MM.1S (cell line): ENCODE measurements around the gene CD34.
"Not testable (repeated sequence)": the region's sequence is repeated elsewhere in the genome, so short reads cannot be mapped to it uniquely, and the experiment has no call there.

Experiments used
- DNase-seq: peaks from one replicate; pipeline ENCODE4 v3.0.0-alpha.2; 2015
- H2AFZ ChIP-seq: fragments of 300-600 bp; sonication (generic); 2 replicates; pipeline ENCODE4 v1.6.0; 2016; ENCODE audit warnings: antibody characterized with exemption, low read length
- H3F3A ChIP-seq: fragments of 300-600 bp; sonication (generic); 2 replicates; pipeline ENCODE4 v1.6.1; 2016; ENCODE audit warnings: mild to moderate bottlenecking, antibody characterized with exemption, low read length, moderate library complexity, mixed read lengths; ENCODE audit not compliant: insufficient read depth
- H3K27ac ChIP-seq: fragments of 300-600 bp; sonication (generic); 2 replicates; pipeline ENCODE4 v1.5.1; 2016; ENCODE audit warnings: mild to moderate bottlenecking, low read length
- H3K27me3 ChIP-seq: fragments of 300-600 bp; sonication (generic); replicated peaks from 2 replicates; pipeline ENCODE4 v1.6.0; 2016; ENCODE audit warnings: low read length; ENCODE audit not compliant: insufficient read depth
- H3K36me3 ChIP-seq: fragments of 300-600 bp; sonication (generic); replicated peaks from 2 replicates; pipeline ENCODE4 v1.6.1; 2016; ENCODE audit warnings: mild to moderate bottlenecking, low read length, mixed read lengths; ENCODE audit not compliant: insufficient read depth
- H3K4me1 ChIP-seq: fragments of 300-600 bp; sonication (generic); 2 replicates; pipeline ENCODE4 v1.6.1; 2016; ENCODE audit warnings: low read length, mixed read lengths
- H3K4me2 ChIP-seq: fragments of 300-600 bp; sonication (generic); 2 replicates; pipeline ENCODE4 v1.6.0; 2016; ENCODE audit warnings: low read depth, low read length
- H3K4me3 ChIP-seq: fragments of 300-600 bp; sonication (generic); 2 replicates; pipeline ENCODE4 v1.5.1; 2016; ENCODE audit warnings: low read length, mixed read lengths
- H3K79me2 ChIP-seq: fragments of 300-600 bp; sonication (generic); 2 replicates; pipeline ENCODE4 v1.6.1; 2016; ENCODE audit warnings: mixed run types, low read length, mixed read lengths
- H3K9ac ChIP-seq: fragments of 300-600 bp; sonication (generic); 2 replicates; pipeline ENCODE4 v1.6.1; 2016; ENCODE audit warnings: low read length, mixed read lengths
- H3K9me2 ChIP-seq: fragments of 300-600 bp; sonication (generic); replicated peaks from 2 replicates; pipeline ENCODE4 v1.6.1; 2016; ENCODE audit warnings: mild to moderate bottlenecking, low read length, mixed read lengths; ENCODE audit not compliant: insufficient read depth
- H3K9me3 ChIP-seq: fragments of 300-600 bp; sonication (generic); replicated peaks from 2 replicates; pipeline ENCODE4 v1.6.1; 2016; ENCODE audit warnings: mild to moderate bottlenecking, low read length, mixed read lengths; ENCODE audit not compliant: insufficient read depth
- H4K20me1 ChIP-seq: fragments of 300-600 bp; sonication (generic); 2 replicates; pipeline ENCODE4 v1.6.1; 2016; ENCODE audit warnings: mild to moderate bottlenecking, low read length, moderate library complexity, mixed read lengths; ENCODE audit not compliant: insufficient read depth
- EZH2 ChIP-seq: fragments of 300-600 bp; sonication (generic); optimal IDR thresholded peaks from 2 replicates; pipeline ENCODE3; 2017; ENCODE audit warnings: low read depth, mild to moderate bottlenecking, antibody characterized with exemption, low read length, mixed read lengths
- EZH2phosphoT487 ChIP-seq: fragments of 300-600 bp; sonication (generic); IDR thresholded peaks from 2 replicates; pipeline ENCODE4 v1.6.1; 2018; ENCODE audit warnings: antibody characterized with exemption, low read length
- TF ChIP-seq, protein P1 (sequence below): fragments of 300-600 bp; sonication (generic); IDR thresholded peaks from 2 replicates; pipeline ENCODE4 v1.5.1; 2016; ENCODE audit warnings: antibody characterized with exemption, low read length, mixed read lengths

CD34 gene

DNA sequence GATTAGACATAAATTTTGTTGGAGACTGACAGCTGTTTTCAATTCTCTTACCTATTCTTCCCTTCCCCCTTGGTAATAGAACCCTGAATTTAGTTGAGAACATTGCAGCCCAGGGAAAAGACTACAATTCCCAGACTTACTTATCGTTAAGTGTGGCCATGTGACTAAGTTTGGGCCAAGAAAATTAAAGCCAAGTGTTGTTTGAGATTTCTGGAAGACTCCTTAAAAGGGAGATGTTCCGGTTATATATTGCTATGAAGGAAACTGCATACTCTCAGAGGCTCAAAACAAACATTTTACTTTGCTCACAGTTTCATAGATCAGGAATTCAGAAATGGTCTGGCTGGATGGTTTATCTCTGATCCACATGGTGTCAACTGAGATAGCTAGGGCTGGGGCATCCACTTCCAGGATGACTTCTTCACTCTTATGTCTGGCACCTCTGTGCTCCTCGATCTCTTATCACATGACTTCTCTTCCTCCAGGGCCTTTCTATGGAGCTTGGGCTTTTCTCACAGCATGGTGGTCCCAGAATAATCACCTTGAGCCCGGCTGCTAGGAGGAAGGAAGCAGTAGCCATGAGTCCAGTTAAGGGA lies 22.4 kb upstream of the CD34 start:
- no peak for TF ChIP-seq EZH2phosphoT487
- TF ChIP-seq, protein P1, sequence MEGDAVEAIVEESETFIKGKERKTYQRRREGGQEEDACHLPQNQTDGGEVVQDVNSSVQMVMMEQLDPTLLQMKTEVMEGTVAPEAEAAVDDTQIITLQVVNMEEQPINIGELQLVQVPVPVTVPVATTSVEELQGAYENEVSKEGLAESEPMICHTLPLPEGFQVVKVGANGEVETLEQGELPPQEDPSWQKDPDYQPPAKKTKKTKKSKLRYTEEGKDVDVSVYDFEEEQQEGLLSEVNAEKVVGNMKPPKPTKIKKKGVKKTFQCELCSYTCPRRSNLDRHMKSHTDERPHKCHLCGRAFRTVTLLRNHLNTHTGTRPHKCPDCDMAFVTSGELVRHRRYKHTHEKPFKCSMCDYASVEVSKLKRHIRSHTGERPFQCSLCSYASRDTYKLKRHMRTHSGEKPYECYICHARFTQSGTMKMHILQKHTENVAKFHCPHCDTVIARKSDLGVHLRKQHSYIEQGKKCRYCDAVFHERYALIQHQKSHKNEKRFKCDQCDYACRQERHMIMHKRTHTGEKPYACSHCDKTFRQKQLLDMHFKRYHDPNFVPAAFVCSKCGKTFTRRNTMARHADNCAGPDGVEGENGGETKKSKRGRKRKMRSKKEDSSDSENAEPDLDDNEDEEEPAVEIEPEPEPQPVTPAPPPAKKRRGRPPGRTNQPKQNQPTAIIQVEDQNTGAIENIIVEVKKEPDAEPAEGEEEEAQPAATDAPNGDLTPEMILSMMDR, result no peak
- TF ChIP-seq EZH2, result no peak
- no peaks in the 10 kb centered on the region for H4K20me1 ChIP-seq

DNA sequence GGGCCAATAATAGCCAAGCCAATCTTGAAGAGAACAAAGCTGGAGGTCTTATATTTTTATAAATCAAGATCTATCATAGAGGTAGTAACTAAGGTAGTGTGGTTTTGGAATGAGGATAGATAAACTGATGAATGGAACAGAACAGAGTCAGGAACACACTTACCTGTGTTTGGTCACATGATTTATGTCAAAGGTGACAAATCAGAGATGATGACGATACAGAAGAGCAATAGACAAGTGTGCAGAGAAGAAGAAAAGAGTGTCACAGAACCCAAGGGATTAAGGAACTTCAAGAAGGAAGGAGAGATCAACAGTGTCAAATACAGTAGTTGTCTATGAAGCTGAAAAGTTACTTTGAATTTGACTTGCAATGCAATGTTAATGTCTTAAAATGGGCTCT lies 16.1 kb upstream of the CD34 start:
- H3F3A ChIP-seq, result no peaks in the 10 kb centered on the region
- no peaks in the 10 kb centered on the region for H3K9me2 ChIP-seq
- no peak overlapping the region for H3K4me2 ChIP-seq
- H3K9me3 ChIP-seq, result no peaks in the 10 kb centered on the region
- H3K79me2 ChIP-seq, result no peaks in the 10 kb centered on the region
- H4K20me1 ChIP-seq, result no peaks in the 10 kb centered on the region
- no peaks in the 10 kb centered on the region for H3K27me3 ChIP-seq
- no peak overlapping the region for H3K27ac ChIP-seq
- no peaks in the 10 kb centered on the region for H3K36me3 ChIP-seq
- no peaks in the 10 kb centered on the region for H3K4me1 ChIP-seq
- no peak overlapping the region for H3K9ac ChIP-seq
- TF ChIP-seq, protein P1, result no peak
- no peak for TF ChIP-seq EZH2phosphoT487
- TF ChIP-seq EZH2, result no peak
- H2AFZ ChIP-seq, result no peak overlapping the region
- no peak for DNase-seq
- H3K4me3 ChIP-seq, result no peak overlapping the region

More for the DNA sequence above, 22.4 kb upstream of the CD34 start:
- no peak overlapping the region for H3K9ac ChIP-seq
- no peak overlapping the region for H2AFZ ChIP-seq
- H3K27ac ChIP-seq, result no peak overlapping the region
- H3K4me3 ChIP-seq, result no peak overlapping the region
- H3K9me3 ChIP-seq, result no peaks in the 10 kb centered on the region
- no peak overlapping the region for H3K4me2 ChIP-seq
- H3K4me1 ChIP-seq, result peaks cover 8% of the 10 kb centered on the region; the same call in 1 of the 2 replicates
- no peaks in the 10 kb centered on the region for H3F3A ChIP-seq
- no peak for DNase-seq
- no peaks in the 10 kb centered on the region for H3K36me3 ChIP-seq
- no peaks in the 10 kb centered on the region for H3K79me2 ChIP-seq
- H3K9me2 ChIP-seq, result no peaks in the 10 kb centered on the region
- H3K27me3 ChIP-seq, result no peaks in the 10 kb centered on the region

DNA sequence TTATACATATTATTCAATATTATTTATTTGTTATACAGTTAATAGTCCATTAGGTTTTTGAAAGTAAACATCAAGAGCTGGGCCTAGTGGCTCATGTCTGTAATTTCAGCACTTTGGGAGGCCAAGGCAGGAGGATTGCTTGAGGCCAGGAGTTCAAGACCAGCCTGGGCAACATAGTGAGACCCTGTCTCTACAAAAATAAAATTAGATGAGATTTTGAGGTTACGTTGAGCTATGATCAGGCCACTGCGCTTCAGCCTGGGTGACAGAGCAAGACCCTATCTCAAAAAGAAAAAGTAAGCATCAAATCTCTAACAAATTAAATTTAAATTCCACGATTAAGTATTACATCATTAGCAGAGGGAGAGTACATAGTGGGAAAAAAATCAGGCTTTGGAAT lies 15.0 kb upstream of the CD34 start:
- H3K4me2 ChIP-seq, H4K20me1 ChIP-seq, H3F3A ChIP-seq, H3K9ac ChIP-seq, H3K9me2 ChIP-seq, H3K36me3 ChIP-seq, H3K27ac ChIP-seq, H3K9me3 ChIP-seq, DNase-seq, H3K79me2 ChIP-seq, H3K4me1 ChIP-seq, H3K27me3 ChIP-seq, H2AFZ ChIP-seq, H3K4me3 ChIP-seq: not testable (repeated sequence)

DNA sequence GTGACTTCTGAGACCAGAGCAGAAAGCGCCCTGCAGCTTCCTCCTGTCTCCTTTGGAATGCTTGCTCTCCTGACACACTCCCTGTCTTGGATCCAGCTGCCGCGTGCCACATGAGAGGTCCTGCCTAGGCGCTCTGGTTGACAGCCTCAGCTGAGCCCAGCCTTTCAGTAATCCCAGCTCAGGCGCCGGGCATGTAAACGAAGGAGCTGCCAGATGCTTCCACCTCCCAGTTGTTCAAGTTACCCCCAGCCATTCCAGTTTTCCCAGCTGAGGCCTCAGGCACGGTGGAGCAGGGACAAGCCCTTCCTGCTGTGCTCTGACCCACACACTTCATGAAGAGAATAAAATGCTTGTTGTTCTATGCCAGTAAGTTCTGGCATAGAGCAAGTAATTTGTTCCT lies 14.3 kb upstream of the CD34 start:
- Histone ChIP-seq H3K9ac (no peak overlapping the region), H3K36me3 (no peaks in the 10 kb centered on the region), H3K27ac (no peak overlapping the region), H3K4me2 (no peak overlapping the region), H3K27me3 (no peaks in the 10 kb centered on the region), H3K9me2 (no peaks in the 10 kb centered on the region), H4K20me1 (no peaks in the 10 kb centered on the region), H3K4me3 (no peak overlapping the region), H3F3A (no peaks in the 10 kb centered on the region), H3K4me1 (no peaks in the 10 kb centered on the region), H2AFZ (no peak overlapping the region), H3K9me3 (no peaks in the 10 kb centered on the region), H3K79me2 (no peaks in the 10 kb centered on the region)
- TF ChIP-seq, protein P1, result no peak
- TF ChIP-seq EZH2phosphoT487, result no peak
- no peak for TF ChIP-seq EZH2
- DNase-seq, result no peak
